Measurements from ENCODE around the gene FAM24B.

The FAM24B gene

GRCh38 chr10:122835908-122836307 lies 43.5 kb downstream of the FAM24B start:
- H3K9ac ChIP-seq (ENCODE audit: low read length), result no peak overlapping the region
- peaks cover 18% of the 10 kb centered on the region for H3K36me3 ChIP-seq (replicated peaks; ENCODE audit: low read depth, low read length)
- H3K27ac ChIP-seq (ENCODE audit: low read length), result no peak overlapping the region
- H3K4me3 ChIP-seq (ENCODE audit: low read length), result no peak overlapping the region
- H3K9me3 ChIP-seq (ENCODE audit: insufficient read depth, low read length), result no peaks in the 10 kb centered on the region
- H3K4me2 ChIP-seq (ENCODE audit: low read length), result no peak overlapping the region
- no peak overlapping the region for H2AFZ ChIP-seq (ENCODE audit: low read depth, low read length)
- no peaks in the 10 kb centered on the region for H3K4me1 ChIP-seq (ENCODE audit: low read length)
- no peaks in the 10 kb centered on the region for H3K79me2 ChIP-seq (ENCODE audit: low read length)
- H3K27me3 ChIP-seq (ENCODE audit: low read depth, low read length), result no peaks in the 10 kb centered on the region
- H4K20me1 ChIP-seq (ENCODE audit: insufficient read depth, low read length), result no peaks in the 10 kb centered on the region
- TF ChIP-seq, protein P1, sequence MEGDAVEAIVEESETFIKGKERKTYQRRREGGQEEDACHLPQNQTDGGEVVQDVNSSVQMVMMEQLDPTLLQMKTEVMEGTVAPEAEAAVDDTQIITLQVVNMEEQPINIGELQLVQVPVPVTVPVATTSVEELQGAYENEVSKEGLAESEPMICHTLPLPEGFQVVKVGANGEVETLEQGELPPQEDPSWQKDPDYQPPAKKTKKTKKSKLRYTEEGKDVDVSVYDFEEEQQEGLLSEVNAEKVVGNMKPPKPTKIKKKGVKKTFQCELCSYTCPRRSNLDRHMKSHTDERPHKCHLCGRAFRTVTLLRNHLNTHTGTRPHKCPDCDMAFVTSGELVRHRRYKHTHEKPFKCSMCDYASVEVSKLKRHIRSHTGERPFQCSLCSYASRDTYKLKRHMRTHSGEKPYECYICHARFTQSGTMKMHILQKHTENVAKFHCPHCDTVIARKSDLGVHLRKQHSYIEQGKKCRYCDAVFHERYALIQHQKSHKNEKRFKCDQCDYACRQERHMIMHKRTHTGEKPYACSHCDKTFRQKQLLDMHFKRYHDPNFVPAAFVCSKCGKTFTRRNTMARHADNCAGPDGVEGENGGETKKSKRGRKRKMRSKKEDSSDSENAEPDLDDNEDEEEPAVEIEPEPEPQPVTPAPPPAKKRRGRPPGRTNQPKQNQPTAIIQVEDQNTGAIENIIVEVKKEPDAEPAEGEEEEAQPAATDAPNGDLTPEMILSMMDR (IDR thresholded peaks at IDR 0.05; ENCODE audit: low read depth, low read length), result no peak
- TF ChIP-seq EZH2phosphoT487 (IDR thresholded peaks at IDR 0.05; ENCODE audit: low read depth), result no peak

DNA sequence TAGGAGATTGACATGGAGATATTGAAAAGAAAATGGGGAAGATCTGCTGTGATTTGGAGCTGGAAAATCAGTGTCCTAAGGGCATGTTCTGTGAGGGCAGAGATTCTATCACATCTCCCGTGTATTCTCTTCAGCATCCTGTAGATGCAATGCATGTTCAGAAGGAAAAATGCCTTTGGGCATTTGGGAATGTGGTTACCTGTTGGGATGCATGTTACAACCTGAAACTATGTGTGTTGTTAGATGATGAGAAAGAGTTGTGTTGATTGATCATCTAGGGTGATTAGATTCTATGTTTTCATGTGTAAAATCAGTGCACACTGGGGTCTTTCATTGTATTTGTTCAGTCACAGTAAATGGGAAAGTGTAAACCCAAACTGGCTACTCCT lies 48.4 kb downstream of the FAM24B start:
- H3K4me3 ChIP-seq (ENCODE audit: low read length), result no peak overlapping the region

DNA sequence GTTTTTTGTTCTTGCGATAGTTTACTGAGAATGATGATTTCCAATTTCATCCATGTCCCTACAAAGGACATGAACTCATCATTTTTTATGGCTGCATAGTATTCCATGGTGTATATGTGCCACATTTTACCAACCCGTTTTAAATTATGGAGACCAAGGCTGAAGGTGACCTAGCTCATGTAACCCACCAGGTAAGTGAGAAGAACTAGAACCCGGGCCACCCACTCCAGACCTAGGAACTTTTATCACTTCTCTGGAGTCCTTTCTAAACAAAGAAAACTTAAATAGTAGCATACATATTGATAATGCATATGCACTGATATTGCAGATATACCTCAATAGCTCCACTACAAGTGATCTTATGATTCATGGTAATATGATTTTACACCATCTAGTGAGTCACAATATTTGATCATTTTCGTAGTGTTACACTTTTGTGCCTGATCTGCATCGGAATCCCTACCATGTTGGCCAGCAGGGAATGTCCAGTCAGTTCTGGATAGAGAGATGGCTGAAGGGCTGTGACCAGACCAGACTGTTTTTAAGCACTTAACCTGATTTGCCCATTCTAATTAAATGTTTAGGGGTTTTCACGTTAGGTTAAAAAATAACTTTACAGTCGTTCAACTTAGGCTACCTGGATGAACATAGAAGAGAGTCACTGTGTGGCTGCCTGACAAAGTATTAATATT lies 49.0 kb downstream of the FAM24B start:
- Histone ChIP-seq H3K27me3 (ENCODE audit: low read depth, low read length) (no peaks in the 10 kb centered on the region), H3K9ac (ENCODE audit: low read length) (no peak overlapping the region), H3K79me2 (ENCODE audit: low read length) (no peaks in the 10 kb centered on the region), H4K20me1 (ENCODE audit: insufficient read depth, low read length) (no peaks in the 10 kb centered on the region), H3K4me3 (ENCODE audit: low read length) (no peak overlapping the region), H3K36me3 (replicated peaks; ENCODE audit: low read depth, low read length) (peaks cover 24% of the 10 kb centered on the region), H2AFZ (ENCODE audit: low read depth, low read length) (no peak overlapping the region), H3K4me2 (ENCODE audit: low read length) (no peak overlapping the region), H3K4me1 (ENCODE audit: low read length) (no peaks in the 10 kb centered on the region), H3K9me3 (ENCODE audit: insufficient read depth, low read length) (no peaks in the 10 kb centered on the region), H3K27ac (ENCODE audit: low read length) (no peak overlapping the region)
- TF ChIP-seq, protein P1 (IDR thresholded peaks at IDR 0.05; ENCODE audit: low read depth, low read length), result no peak
- no peak for TF ChIP-seq EZH2phosphoT487 (IDR thresholded peaks at IDR 0.05; ENCODE audit: low read depth)

More for the DNA sequence above, 48.4 kb downstream of the FAM24B start:
- Histone ChIP-seq H3K9ac (ENCODE audit: low read length) (no peak overlapping the region), H2AFZ (ENCODE audit: low read depth, low read length) (no peak overlapping the region), H3K79me2 (ENCODE audit: low read length) (no peaks in the 10 kb centered on the region), H3K36me3 (replicated peaks; ENCODE audit: low read depth, low read length) (peaks cover 24% of the 10 kb centered on the region), H4K20me1 (ENCODE audit: insufficient read depth, low read length) (no peaks in the 10 kb centered on the region), H3K9me3 (ENCODE audit: insufficient read depth, low read length) (no peaks in the 10 kb centered on the region), H3K27me3 (ENCODE audit: low read depth, low read length) (no peaks in the 10 kb centered on the region), H3K4me2 (ENCODE audit: low read length) (no peak overlapping the region), H3K27ac (ENCODE audit: low read length) (no peak overlapping the region), H3K4me1 (ENCODE audit: low read length) (no peaks in the 10 kb centered on the region)
- no peak for TF ChIP-seq EZH2phosphoT487 (IDR thresholded peaks at IDR 0.05; ENCODE audit: low read depth)
- TF ChIP-seq, protein P1 (IDR thresholded peaks at IDR 0.05; ENCODE audit: low read depth, low read length), result no peak

DNA sequence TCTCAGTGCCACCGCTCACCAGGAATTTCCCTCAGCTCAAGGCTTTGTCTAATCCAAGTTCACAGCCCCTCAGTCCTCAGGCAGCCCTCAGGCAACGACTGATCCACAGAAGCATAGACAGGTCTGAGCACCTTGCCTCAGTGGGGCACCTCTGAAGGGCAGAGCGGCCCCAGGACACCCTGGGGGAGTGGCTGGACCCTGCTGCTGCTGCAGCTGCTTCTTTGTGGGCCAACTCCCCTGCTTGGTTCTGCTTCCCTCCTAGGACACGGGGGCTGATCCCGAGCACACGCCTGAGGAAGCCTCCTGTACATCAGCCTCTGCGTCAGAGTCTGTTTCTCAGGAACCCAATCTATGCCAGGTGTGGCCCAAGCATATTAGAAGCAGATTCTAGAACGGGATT lies 49.9 kb downstream of the FAM24B start:
- Histone ChIP-seq H3K9ac (ENCODE audit: low read length) (no peak overlapping the region), H3K79me2 (ENCODE audit: low read length) (no peaks in the 10 kb centered on the region), H3K4me1 (ENCODE audit: low read length) (no peaks in the 10 kb centered on the region), H3K4me2 (ENCODE audit: low read length) (no peak overlapping the region), H3K27me3 (ENCODE audit: low read depth, low read length) (no peaks in the 10 kb centered on the region), H3K36me3 (replicated peaks; ENCODE audit: low read depth, low read length) (peaks cover 24% of the 10 kb centered on the region), H2AFZ (ENCODE audit: low read depth, low read length) (no peak overlapping the region), H3K4me3 (ENCODE audit: low read length) (no peak overlapping the region), H4K20me1 (ENCODE audit: insufficient read depth, low read length) (no peaks in the 10 kb centered on the region), H3K27ac (ENCODE audit: low read length) (no peak overlapping the region), H3K9me3 (ENCODE audit: insufficient read depth, low read length) (no peaks in the 10 kb centered on the region)
- TF ChIP-seq, protein P1 (IDR thresholded peaks at IDR 0.05; ENCODE audit: low read depth, low read length), result no peak
- no peak for TF ChIP-seq EZH2phosphoT487 (IDR thresholded peaks at IDR 0.05; ENCODE audit: low read depth)
